A673 (cell line): ENCODE measurements around the gene CCDC63. TPM values are rescaled to one million over a fixed set of nuclear protein-coding genes. Genes with fewer than 3 reads are reported as not detected.

ENCODE experiments used
- BruUV-seq: library from RNA; stranded (reverse); fragments of 400-500 nt; replicated peaks from 2 replicates; lab custom pipeline; 2021; lab: Mats Ljungman, UMichigan
- CTCF ChIA-PET: fragments of 300-600 bp; sonication (Branson Sonifier 250); formaldehyde crosslinking; loops from one replicate; lab custom pipeline; 2022; ENCODE audit warnings: antibody characterized with exemption; lab: Charles Lee
- POLR2A ChIA-PET: fragments of 300-600 bp; sonication (Branson Sonifier 250); formaldehyde crosslinking; loops from one replicate; lab custom pipeline; 2022; ENCODE audit warnings: antibody characterized with exemption; ENCODE audit not compliant: low non-redundant PET; lab: Charles Lee
- DNase-seq: peaks from one replicate; pipeline ENCODE4 v3.0.0-alpha.2; 2015; ENCODE audit warnings: low spot score
- H3K27ac ChIP-seq: fragments of 200-600 bp; sonication (generic); 2 replicates; pipeline ENCODE4 v1.5.1; 2016; ENCODE audit warnings: mixed run types, low read depth, mild to moderate bottlenecking, mixed read lengths, antibody characterized with exemption, low read length; ENCODE audit not compliant: poor library complexity, severe bottlenecking
- H3K27me3 ChIP-seq: fragments of 200-600 bp; sonication (generic); replicated peaks from 2 replicates; pipeline ENCODE4 v1.6.1; 2017; ENCODE audit warnings: mixed run types, low read depth, mild to moderate bottlenecking, mixed read lengths, antibody characterized with exemption, low read length; ENCODE audit not compliant: insufficient read depth, poor library complexity
- H3K36me3 ChIP-seq: fragments of 200-600 bp; sonication (generic); 2 replicates; pipeline ENCODE4 v1.6.1; 2016; ENCODE audit warnings: mixed run types, mild to moderate bottlenecking, mixed read lengths, antibody characterized with exemption, low read length; ENCODE audit not compliant: insufficient read depth, poor library complexity, severe bottlenecking
- H3K4me1 ChIP-seq: fragments of 200-600 bp; sonication (generic); 2 replicates; pipeline ENCODE4 v1.6.1; 2017; ENCODE audit warnings: mixed run types, mild to moderate bottlenecking, mixed read lengths, antibody characterized with exemption, low read length; ENCODE audit not compliant: insufficient read depth, poor library complexity, severe bottlenecking
- H3K4me3 ChIP-seq: fragments of 200-600 bp; sonication (generic); 2 replicates; pipeline ENCODE4 v1.5.1; 2016; ENCODE audit warnings: low read depth, mixed run types, mild to moderate bottlenecking, mixed read lengths, low read length; ENCODE audit not compliant: poor library complexity, severe bottlenecking
- H3K9me3 ChIP-seq: fragments of 200-600 bp; sonication (generic); 2 replicates; pipeline ENCODE4 v1.6.1; 2016; ENCODE audit warnings: mixed run types, low read depth, mild to moderate bottlenecking, mixed read lengths, antibody characterized with exemption, low read length; ENCODE audit not compliant: poor library complexity, severe bottlenecking
- EZH2 ChIP-seq: fragments of 200-600 bp; sonication (generic); IDR thresholded peaks from 2 replicates; pipeline ENCODE4 v1.6.1; 2017; ENCODE audit warnings: borderline replicate concordance, low read depth, mild to moderate bottlenecking, mixed read lengths, antibody characterized with exemption, low read length; ENCODE audit not compliant: poor library complexity, severe bottlenecking
- intact Hi-C: fragments of 100-400 bp; cut with micrococcal nuclease; formaldehyde crosslinking; loops from one replicate; pipeline ENCODE4 v1.10.0; 2022; ENCODE audit not compliant: unreplicated experiment
- total RNA-seq: library from RNA; stranded (reverse); gene quantifications from 2 replicates; pipeline ENCODE4 v1.2.3, GENCODE V29; 2021
- TF ChIP-seq, protein P1 (sequence below): fragments of 300-800, 200-600 bp; sonication (generic); conservative IDR thresholded peaks from 2 replicates; pipeline ENCODE4 v1.5.1; 2017; ENCODE audit warnings: low read depth, mild to moderate bottlenecking, antibody characterized with exemption, low read length, moderate library complexity, mixed read lengths

The CCDC63 gene
- total RNA-seq, 1 experiment from 2014 or later: 0.24 TPM

DNA sequence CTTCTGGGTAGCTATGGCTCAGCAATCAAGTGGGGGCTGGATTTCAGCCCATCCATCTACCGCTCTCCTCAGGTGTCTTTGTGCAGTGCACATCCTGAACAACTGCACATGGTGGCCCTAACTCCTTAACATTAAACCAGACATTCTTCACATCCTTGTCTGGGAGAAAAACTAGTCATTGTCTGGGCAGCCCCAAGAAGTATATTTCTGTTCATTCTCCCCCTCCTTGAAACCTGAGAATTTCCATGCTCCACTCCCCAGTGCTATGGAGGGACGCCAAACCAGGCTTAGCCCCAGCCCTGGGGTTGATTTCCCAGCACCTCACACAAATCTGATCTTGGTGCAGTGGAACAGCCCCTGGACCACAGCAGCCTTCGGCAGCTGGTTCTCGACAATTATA is 60.2 kb downstream of the CCDC63 start:
- Histone ChIP-seq H3K9me3 (no peaks in the 10 kb centered on the region), H3K36me3 (no peaks in the 10 kb centered on the region), H3K27me3 (no peaks in the 10 kb centered on the region), H3K27ac (no peak overlapping the region), H3K4me3 (no peak overlapping the region), H3K4me1 (no peaks in the 10 kb centered on the region)
- no peak for DNase-seq
- POLR2A ChIA-PET: no interaction called here
- no peak for TF ChIP-seq EZH2
- TF ChIP-seq, protein P1, sequence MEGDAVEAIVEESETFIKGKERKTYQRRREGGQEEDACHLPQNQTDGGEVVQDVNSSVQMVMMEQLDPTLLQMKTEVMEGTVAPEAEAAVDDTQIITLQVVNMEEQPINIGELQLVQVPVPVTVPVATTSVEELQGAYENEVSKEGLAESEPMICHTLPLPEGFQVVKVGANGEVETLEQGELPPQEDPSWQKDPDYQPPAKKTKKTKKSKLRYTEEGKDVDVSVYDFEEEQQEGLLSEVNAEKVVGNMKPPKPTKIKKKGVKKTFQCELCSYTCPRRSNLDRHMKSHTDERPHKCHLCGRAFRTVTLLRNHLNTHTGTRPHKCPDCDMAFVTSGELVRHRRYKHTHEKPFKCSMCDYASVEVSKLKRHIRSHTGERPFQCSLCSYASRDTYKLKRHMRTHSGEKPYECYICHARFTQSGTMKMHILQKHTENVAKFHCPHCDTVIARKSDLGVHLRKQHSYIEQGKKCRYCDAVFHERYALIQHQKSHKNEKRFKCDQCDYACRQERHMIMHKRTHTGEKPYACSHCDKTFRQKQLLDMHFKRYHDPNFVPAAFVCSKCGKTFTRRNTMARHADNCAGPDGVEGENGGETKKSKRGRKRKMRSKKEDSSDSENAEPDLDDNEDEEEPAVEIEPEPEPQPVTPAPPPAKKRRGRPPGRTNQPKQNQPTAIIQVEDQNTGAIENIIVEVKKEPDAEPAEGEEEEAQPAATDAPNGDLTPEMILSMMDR: no peak
- BruUV-seq: no TSS peak
- intact Hi-C loops: no loop called here
- CTCF ChIA-PET: no interaction called here

DNA sequence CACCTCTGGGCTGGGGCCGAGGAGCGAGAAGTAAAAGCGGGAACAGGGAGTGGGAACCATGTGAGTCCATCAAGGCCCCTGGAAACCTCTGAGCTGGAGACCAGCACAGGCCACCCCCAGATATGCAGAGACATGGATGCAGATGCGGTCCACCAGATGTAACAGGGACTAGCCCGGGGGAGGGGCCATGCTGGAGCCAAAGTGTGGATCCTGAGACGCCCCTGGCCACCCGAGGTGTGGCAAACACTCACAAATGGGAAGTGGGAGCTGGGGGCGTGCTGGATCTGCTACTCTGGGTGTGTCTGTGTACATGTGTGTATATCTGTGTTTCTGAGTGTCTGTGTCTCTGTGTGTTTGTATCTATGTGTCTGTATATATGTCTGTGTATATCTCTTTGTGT is 60.8 kb downstream of the CCDC63 start:
- ChIA-PET CTCF (interaction anchor here (0.6 kb wide), 1 partner anchor 387 kb away, joined by 3 read pairs; no protein-coding TSS in a partner anchor), POLR2A (no interaction called here)
- Histone ChIP-seq H3K27ac (no peak overlapping the region), H3K4me3 (no peak overlapping the region), H3K4me1 (no peaks in the 10 kb centered on the region), H3K27me3 (no peaks in the 10 kb centered on the region), H3K9me3 (no peaks in the 10 kb centered on the region), H3K36me3 (no peaks in the 10 kb centered on the region)
- BruUV-seq: no TSS peak
- TF ChIP-seq EZH2: no peak
- TF ChIP-seq, protein P1: no peak
- DNase-seq: no peak
- intact Hi-C loops: no loop called here

DNA sequence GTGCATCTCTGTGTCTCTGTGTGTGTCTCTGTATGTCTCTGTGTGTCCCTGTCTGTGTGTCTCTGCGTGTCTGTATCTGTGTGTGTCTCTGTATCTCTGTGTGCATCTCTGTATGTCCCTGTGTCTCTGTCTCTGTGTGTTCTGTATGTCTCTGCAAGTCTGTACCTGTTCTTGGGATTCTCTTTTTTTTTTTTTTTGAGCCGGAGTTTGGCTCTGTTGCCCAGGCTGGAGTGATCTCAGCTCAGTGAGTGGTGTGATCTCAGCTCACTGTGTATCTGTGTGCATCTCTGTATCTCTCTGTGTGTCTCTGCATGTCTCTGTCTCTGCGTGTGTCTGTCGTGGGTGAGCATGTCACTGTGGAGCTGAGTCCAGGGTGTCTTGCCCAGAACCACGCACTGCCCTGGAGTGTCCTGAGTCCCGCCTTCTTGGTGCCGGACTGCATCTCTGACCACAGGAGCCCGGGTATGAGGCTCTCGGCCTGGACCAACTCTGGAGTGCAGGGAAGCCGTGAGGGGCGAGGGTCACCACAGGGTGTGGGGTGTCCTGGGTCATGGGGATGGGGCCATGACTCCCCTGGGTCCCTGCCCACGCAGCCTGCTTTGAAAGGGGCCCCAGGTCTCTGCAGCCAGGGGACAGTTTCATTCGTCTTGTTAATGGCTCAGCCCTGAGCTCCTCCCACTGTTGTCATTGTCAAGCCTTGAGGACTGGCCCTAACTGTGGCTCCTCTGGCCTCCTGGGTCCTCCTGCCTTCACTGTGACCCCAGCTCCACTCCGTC is 61.8 kb downstream of the CCDC63 start:
- no peaks in the 10 kb centered on the region for H3K4me1 ChIP-seq
- DNase-seq: no peak
- POLR2A ChIA-PET: no interaction called here
- no peaks in the 10 kb centered on the region for H3K9me3 ChIP-seq
- H3K27me3 ChIP-seq: no peaks in the 10 kb centered on the region
- no peak overlapping the region for H3K4me3 ChIP-seq
- H3K36me3 ChIP-seq: no peaks in the 10 kb centered on the region
- TF ChIP-seq EZH2: no peak
- TF ChIP-seq, protein P1: no peak
- BruUV-seq: no TSS peak
- intact Hi-C loops: no loop called here
- no peak overlapping the region for H3K27ac ChIP-seq
- CTCF ChIA-PET: no interaction called here
